ENCODE results near the gene ZNF213.
"Not testable (repeated sequence)": the region's sequence is repeated elsewhere in the genome, so short reads cannot be mapped to it uniquely, and the experiment has no call there.

Gene ZNF213

GRCh38 chr16:3158510-3159314 is 23.9 kb downstream of the ZNF213 start:
- Mint-ChIP-seq H3K4me1 (peaks cover 23% of the 10 kb centered on the region), H3K36me3 (ENCODE audit: insufficient read depth) (peaks cover 51% of the 10 kb centered on the region), H3K27me3 (no peaks in the 10 kb centered on the region), H3K27ac (ENCODE audit: low read depth) (peak overlapping the region; percentile 100), H3K4me3 (peak overlapping the region; percentile 92), H3K9me3 (peaks cover 6% of the 10 kb centered on the region)
- DNase-seq (ENCODE audit: low spot score in 2 of 2) (peak; percentile 92 to 94), ATAC-seq (replicated peaks; ENCODE audit: extremely low read depth, poor library complexity, severe bottlenecking) (peak; percentile 89)

GRCh38 chr16:3161235-3162018 is 26.6 kb downstream of the ZNF213 start:
- DNase-seq (ENCODE audit: low spot score in 2 of 2) (no peak), ATAC-seq (replicated peaks; ENCODE audit: extremely low read depth, poor library complexity, severe bottlenecking) (no peak)
- Mint-ChIP-seq H3K9me3 (no peaks in the 10 kb centered on the region), H3K4me3 (no peak overlapping the region), H3K27ac (ENCODE audit: low read depth) (no peak overlapping the region), H3K4me1 (peaks cover 33% of the 10 kb centered on the region), H3K27me3 (no peaks in the 10 kb centered on the region), H3K36me3 (ENCODE audit: insufficient read depth) (peaks cover 39% of the 10 kb centered on the region)

- H3K27me3 Mint-ChIP-seq: no peaks in the 10 kb centered on the region
- DNase-seq (ENCODE audit: low spot score in 2 of 2) (no peak), ATAC-seq (replicated peaks; ENCODE audit: extremely low read depth, poor library complexity, severe bottlenecking) (no peak)
- H3K4me3 Mint-ChIP-seq: no peak overlapping the region
- peaks cover 13% of the 10 kb centered on the region for H3K36me3 Mint-ChIP-seq (ENCODE audit: insufficient read depth)
- no peak overlapping the region for H3K27ac Mint-ChIP-seq (ENCODE audit: low read depth)
- H3K4me1 Mint-ChIP-seq: peaks cover 13% of the 10 kb centered on the region
- H3K9me3 Mint-ChIP-seq: no peaks in the 10 kb centered on the region
These were observed 29.5 kb downstream of the ZNF213 start for GRCh38 chr16:3164121-3164991.

DNA sequence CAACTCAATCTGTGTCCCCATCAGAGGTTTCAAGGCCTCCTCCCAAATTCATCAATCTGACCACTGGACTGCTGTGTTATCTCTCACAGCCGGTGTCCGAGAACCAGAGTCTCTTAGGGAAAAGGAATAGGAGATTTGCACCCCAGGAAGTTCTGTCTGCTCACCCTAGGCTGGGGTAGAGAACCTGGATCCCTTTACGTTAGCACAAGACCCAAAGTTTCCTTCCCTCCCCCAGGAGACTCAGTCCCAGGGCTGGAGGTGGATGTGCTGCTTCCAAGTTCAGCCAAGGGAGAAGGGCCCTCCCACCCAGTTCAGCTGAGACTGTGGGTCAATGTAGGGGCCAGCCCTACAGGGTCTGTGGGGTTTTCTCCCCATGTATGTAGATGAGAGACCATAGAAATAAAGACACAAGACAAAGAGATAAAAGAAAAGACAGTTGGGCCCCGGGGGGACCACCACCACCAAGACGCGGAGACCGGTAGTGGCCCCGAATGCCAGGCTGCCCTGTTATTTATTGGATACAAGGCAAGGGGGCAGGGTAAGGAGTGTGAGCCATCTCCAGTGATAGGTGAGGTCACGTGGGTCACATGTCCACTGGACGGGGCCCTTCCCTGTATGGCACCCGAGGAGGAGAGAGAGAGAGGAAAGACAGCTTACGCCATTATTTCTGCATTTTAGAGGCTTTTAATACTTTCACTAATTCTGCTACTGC is 30.4 kb downstream of the ZNF213 start:
- DNase-seq (ENCODE audit: low spot score in 2 of 2): no peak
- ATAC-seq (replicated peaks; ENCODE audit: extremely low read depth, poor library complexity, severe bottlenecking): no peak
- Mint-ChIP-seq H3K4me3 (peak overlapping the region; percentile 47), H3K27me3 (no peaks in the 10 kb centered on the region), H3K36me3 (ENCODE audit: insufficient read depth) (peaks cover 8% of the 10 kb centered on the region), H3K27ac (ENCODE audit: low read depth) (peak overlapping the region; percentile 89), H3K9me3 (no peaks in the 10 kb centered on the region), H3K4me1 (peaks cover 9% of the 10 kb centered on the region)

DNA sequence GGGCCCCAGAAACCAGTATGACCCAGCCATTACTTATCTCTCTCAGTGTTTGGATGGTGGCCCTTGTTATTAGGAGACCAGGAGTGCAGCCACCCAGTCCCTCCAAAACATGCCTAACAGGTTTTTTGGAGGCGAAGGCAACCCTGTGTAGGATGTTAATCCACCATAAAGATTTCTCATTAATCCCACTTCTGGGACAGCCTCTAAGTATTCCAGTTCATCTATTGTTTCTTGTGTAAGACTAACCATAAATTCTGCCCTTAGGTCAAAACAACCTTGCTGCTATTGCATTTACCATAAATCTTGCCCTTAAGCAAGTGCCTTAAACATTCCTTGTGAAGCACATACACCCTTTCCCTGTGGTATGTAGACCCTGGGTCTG is 31.7 kb downstream of the ZNF213 start:
- Mint-ChIP-seq H3K9me3 (no peaks in the 10 kb centered on the region), H3K36me3 (ENCODE audit: insufficient read depth) (peaks cover 11% of the 10 kb centered on the region), H3K4me3 (no peak overlapping the region)

DNA sequence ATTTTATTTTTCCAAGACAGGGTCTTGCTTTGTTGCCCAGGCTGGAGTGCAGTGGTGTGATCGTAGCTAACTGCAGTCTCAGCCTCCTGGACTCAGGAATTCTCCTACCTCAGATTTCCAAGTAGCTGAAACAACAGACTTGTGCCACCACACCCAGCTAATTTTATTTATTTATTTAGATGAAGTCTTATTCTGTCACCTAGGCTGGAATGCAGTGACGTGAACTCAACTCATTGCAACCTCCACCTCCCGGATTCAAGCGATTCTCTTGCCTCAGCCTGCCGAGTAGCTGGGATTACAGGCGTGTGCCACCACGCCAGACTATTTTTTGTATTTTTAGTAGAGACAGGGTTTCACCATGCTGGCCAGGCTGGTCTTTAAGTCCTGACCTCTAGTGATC is 33.9 kb downstream of the ZNF213 start:
- not testable (repeated sequence) for H3K4me3 Mint-ChIP-seq; H3K27ac Mint-ChIP-seq (ENCODE audit: low read depth); ATAC-seq (replicated peaks; ENCODE audit: extremely low read depth, poor library complexity, severe bottlenecking); DNase-seq (ENCODE audit: low spot score in 2 of 2); H3K9me3 Mint-ChIP-seq
- peaks cover 25% of the 10 kb centered on the region for H3K4me1 Mint-ChIP-seq
- H3K36me3 Mint-ChIP-seq (ENCODE audit: insufficient read depth): peaks cover 21% of the 10 kb centered on the region
- peaks cover 19% of the 10 kb centered on the region for H3K27me3 Mint-ChIP-seq

More for the DNA sequence above, 31.7 kb downstream of the ZNF213 start:
- Mint-ChIP-seq H3K27ac (ENCODE audit: low read depth) (no peak overlapping the region), H3K4me1 (peaks cover 18% of the 10 kb centered on the region), H3K27me3 (peaks cover 8% of the 10 kb centered on the region)
- no peak for ATAC-seq (replicated peaks; ENCODE audit: extremely low read depth, poor library complexity, severe bottlenecking)
- no peak for DNase-seq (ENCODE audit: low spot score in 2 of 2)

- H3K9me3 Mint-ChIP-seq: no peaks in the 10 kb centered on the region
- ATAC-seq (replicated peaks; ENCODE audit: extremely low read depth, poor library complexity, severe bottlenecking): peak; percentile 12
- H3K4me1 Mint-ChIP-seq: peaks cover 27% of the 10 kb centered on the region
- peak overlapping the region; percentile 94 for H3K27ac Mint-ChIP-seq (ENCODE audit: low read depth)
- H3K27me3 Mint-ChIP-seq: peaks cover 32% of the 10 kb centered on the region
- peaks cover 27% of the 10 kb centered on the region for H3K36me3 Mint-ChIP-seq (ENCODE audit: insufficient read depth)
- H3K4me3 Mint-ChIP-seq: peak overlapping the region; percentile 78
- no peak for DNase-seq (ENCODE audit: low spot score in 2 of 2)
These were observed 35.8 kb downstream of the ZNF213 start for GRCh38 chr16:3170440-3171180.

- Mint-ChIP-seq H3K9me3 (no peaks in the 10 kb centered on the region), H3K4me3 (peak overlapping the region; percentile 78), H3K4me1 (peaks cover 24% of the 10 kb centered on the region), H3K36me3 (ENCODE audit: insufficient read depth) (peaks cover 29% of the 10 kb centered on the region), H3K27ac (ENCODE audit: low read depth) (peak overlapping the region; percentile 94), H3K27me3 (peaks cover 39% of the 10 kb centered on the region)
- peak; percentile 81 for ATAC-seq (replicated peaks; ENCODE audit: extremely low read depth, poor library complexity, severe bottlenecking)
- peak in 1 of 2 donors; percentile 44 for DNase-seq (ENCODE audit: low spot score in 2 of 2)
These were observed 36.5 kb downstream of the ZNF213 start for GRCh38 chr16:3171181-3171854.

DNA sequence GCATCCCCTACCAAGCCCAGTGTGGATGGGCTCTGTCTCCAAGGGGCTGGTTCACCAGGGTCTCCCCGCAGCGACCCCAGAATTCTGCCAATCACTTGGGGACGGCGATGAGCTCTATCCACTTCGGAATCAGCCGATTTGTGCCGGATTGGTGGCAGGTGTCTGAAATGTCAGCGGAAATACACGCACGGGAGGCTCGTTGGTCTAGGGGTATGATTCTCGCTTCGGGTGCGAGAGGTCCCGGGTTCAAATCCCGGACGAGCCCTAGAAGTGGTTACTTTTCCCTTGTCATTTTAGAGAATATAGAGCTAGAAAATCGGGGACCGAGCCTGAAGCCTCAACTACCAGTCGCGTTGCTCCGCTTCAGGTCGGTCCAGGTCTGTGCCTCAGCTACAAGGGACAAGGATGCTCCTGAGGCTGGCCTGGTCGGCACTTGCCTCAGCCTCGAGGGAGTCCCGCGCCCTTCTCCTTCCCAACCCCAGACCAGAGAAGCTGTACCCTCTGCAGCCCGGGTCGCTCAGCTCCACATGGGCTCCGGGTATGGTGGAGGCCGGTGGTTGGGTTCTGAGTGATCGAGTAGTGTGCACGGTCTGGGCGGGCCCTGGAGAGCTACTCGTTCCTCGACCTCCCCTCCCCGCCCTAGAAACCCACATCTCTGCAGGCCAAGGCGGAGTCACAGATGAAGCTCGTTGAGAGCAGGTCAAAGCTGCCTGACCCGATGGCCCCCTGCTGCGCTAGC is 37.2 kb downstream of the ZNF213 start:
- Mint-ChIP-seq H3K27ac (ENCODE audit: low read depth) (peak overlapping the region; percentile 94), H3K9me3 (no peaks in the 10 kb centered on the region), H3K36me3 (ENCODE audit: insufficient read depth) (peaks cover 29% of the 10 kb centered on the region), H3K4me1 (peaks cover 24% of the 10 kb centered on the region), H3K4me3 (peak overlapping the region; percentile 78), H3K27me3 (peaks cover 46% of the 10 kb centered on the region)
- ATAC-seq (replicated peaks; ENCODE audit: extremely low read depth, poor library complexity, severe bottlenecking) (peak; percentile 30), DNase-seq (ENCODE audit: low spot score in 2 of 2) (peak in 1 of 2 donors; percentile 37)

DNA sequence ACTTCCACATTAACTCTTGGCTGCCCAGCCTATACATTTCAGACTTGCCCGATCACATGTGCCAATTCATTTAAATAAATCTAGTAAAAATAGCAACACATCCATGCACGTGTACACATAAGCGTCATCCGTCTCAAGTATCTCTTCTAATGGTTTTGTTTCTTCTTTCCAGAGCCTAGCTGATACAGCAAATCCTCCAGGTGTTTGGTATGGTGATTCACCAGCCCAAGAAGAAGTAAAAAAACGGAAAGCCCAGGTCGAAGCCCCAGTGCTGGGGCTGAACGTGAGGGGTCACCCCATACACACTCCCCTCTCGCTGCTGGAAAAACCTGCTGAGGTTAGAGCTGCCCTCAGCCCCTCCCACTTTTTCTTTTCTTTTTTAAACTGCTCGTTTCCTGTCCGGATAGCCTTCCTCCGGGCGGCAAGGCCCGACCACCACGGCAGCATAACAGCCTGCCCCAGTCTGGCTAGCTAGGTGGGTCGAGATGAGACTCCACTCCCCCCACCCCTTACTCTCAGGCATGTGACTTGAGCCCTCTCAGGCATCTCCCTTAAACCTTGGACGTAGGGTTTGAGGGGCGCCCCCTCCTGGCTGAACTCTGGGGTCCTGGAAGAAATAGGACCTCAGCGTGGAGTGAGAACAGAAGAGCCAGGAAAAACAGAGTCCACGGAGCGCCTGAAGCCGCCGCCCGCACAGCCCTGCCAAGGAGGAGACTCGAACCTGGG is 39.2 kb downstream of the ZNF213 start:
- ATAC-seq (replicated peaks; ENCODE audit: extremely low read depth, poor library complexity, severe bottlenecking) (no peak), DNase-seq (ENCODE audit: low spot score in 2 of 2) (no peak)
- H3K27me3 Mint-ChIP-seq: peaks cover 67% of the 10 kb centered on the region
- H3K36me3 Mint-ChIP-seq (ENCODE audit: insufficient read depth): peaks cover 30% of the 10 kb centered on the region
- H3K4me3 Mint-ChIP-seq: peak overlapping the region; percentile 64
- H3K4me1 Mint-ChIP-seq: peaks cover 24% of the 10 kb centered on the region
- peak overlapping the region; percentile 44 for H3K27ac Mint-ChIP-seq (ENCODE audit: low read depth)
- no peaks in the 10 kb centered on the region for H3K9me3 Mint-ChIP-seq
